Activated T-helper 17 cell treated with anti-CD3 and anti-CD28 coated beads, Interleukin-2, amount 50 U/mL, for 72 hours (primary cell): ENCODE data around the gene ST3GAL5. TPM values are rescaled to one million over a fixed set of nuclear protein-coding genes. Genes with fewer than 3 reads are reported as not detected.
"Not testable (repeated sequence)": the region's sequence is repeated elsewhere in the genome, so short reads cannot be mapped to it uniquely, and the experiment has no call there.

Experiments used
- ATAC-seq: fragments of 150-1000 bp; cut with Tn5 transposase; replicated peaks from 2 replicates; pipeline ENCODE4 v1.10.0; 2021; ENCODE audit warnings: mild to moderate bottlenecking, moderate library complexity
- H3K27ac Mint-ChIP-seq: one replicate; pipeline ENCODE4 v1.8.0; 2022; ENCODE audit warnings: mixed read lengths
- H3K27me3 Mint-ChIP-seq: one replicate; pipeline ENCODE4 v1.8.0; 2022; ENCODE audit warnings: mixed read lengths
- H3K36me3 Mint-ChIP-seq: one replicate; pipeline ENCODE4 v1.8.0; 2022; ENCODE audit warnings: low read depth, mild to moderate bottlenecking, mixed read lengths
- H3K4me1 Mint-ChIP-seq: one replicate; pipeline ENCODE4 v1.8.0; 2022; ENCODE audit warnings: mixed read lengths
- H3K4me3 Mint-ChIP-seq: one replicate; pipeline ENCODE4 v1.8.0; 2022; ENCODE audit warnings: mild to moderate bottlenecking, mixed read lengths
- H3K9me3 Mint-ChIP-seq: one replicate; pipeline ENCODE4 v1.8.0; 2022; ENCODE audit warnings: mixed read lengths
- total RNA-seq, 2 donors: library from RNA; stranded (reverse); gene quantifications; one replicate each; pipeline ENCODE4 v1.2.3, GENCODE V29; 2022

ST3GAL5 gene
- total RNA-seq, 2 donors from 2014 or later, result 7.6 to 13.7 TPM

- Mint-ChIP-seq H3K9me3 (no peaks in the 10 kb centered on the region), H3K4me1 (peaks cover 23% of the 10 kb centered on the region), H3K27me3 (no peaks in the 10 kb centered on the region), H3K36me3 (no peaks in the 10 kb centered on the region), H3K27ac (no peak overlapping the region), H3K4me3 (peak overlapping the region; percentile 90)
- ATAC-seq, result no peak
These were observed 1.9 kb upstream of the ST3GAL5 start for GRCh38 chr2:85890522-85891176.

- no peak for ATAC-seq
- no peaks in the 10 kb centered on the region for H3K9me3 Mint-ChIP-seq
- peak overlapping the region; percentile 72 for H3K27ac Mint-ChIP-seq
- no peaks in the 10 kb centered on the region for H3K36me3 Mint-ChIP-seq
- H3K27me3 Mint-ChIP-seq, result no peaks in the 10 kb centered on the region
- peaks cover 23% of the 10 kb centered on the region for H3K4me1 Mint-ChIP-seq
- peak overlapping the region; percentile 90 for H3K4me3 Mint-ChIP-seq
These were observed 964 bp upstream of the ST3GAL5 start for GRCh38 chr2:85889627-85890281.

GRCh38 chr2:85888020-85888683 is 638 bp downstream of the ST3GAL5 start:
- peak overlapping the region; percentile 14 for H3K27ac Mint-ChIP-seq
- no peaks in the 10 kb centered on the region for H3K9me3 Mint-ChIP-seq
- no peaks in the 10 kb centered on the region for H3K36me3 Mint-ChIP-seq
- no peaks in the 10 kb centered on the region for H3K27me3 Mint-ChIP-seq
- H3K4me3 Mint-ChIP-seq, result peak overlapping the region; percentile 79
- ATAC-seq, result peak; percentile 10
- H3K4me1 Mint-ChIP-seq, result peaks cover 23% of the 10 kb centered on the region

- ATAC-seq, result peak; percentile 43
- Mint-ChIP-seq H3K27me3 (no peaks in the 10 kb centered on the region), H3K4me3 (peak overlapping the region; percentile 79), H3K4me1 (peaks cover 22% of the 10 kb centered on the region), H3K9me3 (no peaks in the 10 kb centered on the region), H3K27ac (peak overlapping the region; percentile 14), H3K36me3 (no peaks in the 10 kb centered on the region)
These were observed 1.2 kb downstream of the ST3GAL5 start for GRCh38 chr2:85887566-85888019.

- no peak overlapping the region for H3K27ac Mint-ChIP-seq
- no peaks in the 10 kb centered on the region for H3K9me3 Mint-ChIP-seq
- peak overlapping the region; percentile 79 for H3K4me3 Mint-ChIP-seq
- H3K36me3 Mint-ChIP-seq, result peaks cover under 1% of the 10 kb centered on the region
- ATAC-seq, result peak; percentile 67
- H3K4me1 Mint-ChIP-seq, result peaks cover 17% of the 10 kb centered on the region
- H3K27me3 Mint-ChIP-seq, result no peaks in the 10 kb centered on the region
These were observed 2.2 kb downstream of the ST3GAL5 start for GRCh38 chr2:85886590-85886989.

- Mint-ChIP-seq H3K4me3 (peak overlapping the region; percentile 79), H3K27me3 (no peaks in the 10 kb centered on the region), H3K27ac (no peak overlapping the region), H3K9me3 (peaks cover 3% of the 10 kb centered on the region), H3K36me3 (peaks cover 5% of the 10 kb centered on the region), H3K4me1 (peaks cover 17% of the 10 kb centered on the region)
- no peak for ATAC-seq
These were observed 2.6 kb downstream of the ST3GAL5 start for GRCh38 chr2:85886141-85886540.

- peaks cover 26% of the 10 kb centered on the region for H3K4me1 Mint-ChIP-seq
- H3K36me3 Mint-ChIP-seq, H3K9me3 Mint-ChIP-seq, H3K4me3 Mint-ChIP-seq, H3K27me3 Mint-ChIP-seq, ATAC-seq, H3K27ac Mint-ChIP-seq: not testable (repeated sequence)
These were observed 7.0 kb downstream of the ST3GAL5 start for GRCh38 chr2:85881781-85882180.

- not testable (repeated sequence) for H3K4me3 Mint-ChIP-seq, H3K27ac Mint-ChIP-seq, ATAC-seq, H3K9me3 Mint-ChIP-seq, H3K36me3 Mint-ChIP-seq, H3K27me3 Mint-ChIP-seq
- peaks cover 17% of the 10 kb centered on the region for H3K4me1 Mint-ChIP-seq
These were observed 8.0 kb downstream of the ST3GAL5 start for GRCh38 chr2:85880716-85881328.

GRCh38 chr2:85878719-85879370 is 9.9 kb downstream of the ST3GAL5 start:
- H3K27me3 Mint-ChIP-seq, result no peaks in the 10 kb centered on the region
- peaks cover 9% of the 10 kb centered on the region for H3K36me3 Mint-ChIP-seq
- H3K4me1 Mint-ChIP-seq, result peaks cover 28% of the 10 kb centered on the region
- peaks cover 5% of the 10 kb centered on the region for H3K9me3 Mint-ChIP-seq
- H3K4me3 Mint-ChIP-seq, result peak overlapping the region; percentile 4
- peak; percentile 26 for ATAC-seq
- H3K27ac Mint-ChIP-seq, result peak overlapping the region; percentile 11

- no peak for ATAC-seq
- peaks cover 36% of the 10 kb centered on the region for H3K4me1 Mint-ChIP-seq
- no peaks in the 10 kb centered on the region for H3K36me3 Mint-ChIP-seq
- no peaks in the 10 kb centered on the region for H3K9me3 Mint-ChIP-seq
- no peak overlapping the region for H3K4me3 Mint-ChIP-seq
- H3K27me3 Mint-ChIP-seq, result no peaks in the 10 kb centered on the region
- no peak overlapping the region for H3K27ac Mint-ChIP-seq
These were observed 13.3 kb downstream of the ST3GAL5 start for GRCh38 chr2:85875350-85876050.

- no peak for ATAC-seq
- no peaks in the 10 kb centered on the region for H3K36me3 Mint-ChIP-seq
These were observed 15.1 kb downstream of the ST3GAL5 start for GRCh38 chr2:85873679-85874078.

GRCh38 chr2:85872536-85873161 is 16.1 kb downstream of the ST3GAL5 start:
- Mint-ChIP-seq H3K4me1 (peaks cover 19% of the 10 kb centered on the region), H3K27ac (no peak overlapping the region), H3K4me3 (no peak overlapping the region), H3K9me3 (no peaks in the 10 kb centered on the region), H3K36me3 (no peaks in the 10 kb centered on the region), H3K27me3 (no peaks in the 10 kb centered on the region)
- no peak for ATAC-seq

More at GRCh38 chr2:85873679-85874078, 15.1 kb downstream of the ST3GAL5 start:
- no peaks in the 10 kb centered on the region for H3K9me3 Mint-ChIP-seq
- H3K4me1 Mint-ChIP-seq, result peaks cover 22% of the 10 kb centered on the region
- no peak overlapping the region for H3K27ac Mint-ChIP-seq
- no peak overlapping the region for H3K4me3 Mint-ChIP-seq
- H3K27me3 Mint-ChIP-seq, result no peaks in the 10 kb centered on the region

GRCh38 chr2:85871494-85872164 is 17.2 kb downstream of the ST3GAL5 start:
- Mint-ChIP-seq H3K27me3 (no peaks in the 10 kb centered on the region), H3K27ac (no peak overlapping the region), H3K4me3 (no peak overlapping the region), H3K9me3 (no peaks in the 10 kb centered on the region), H3K4me1 (peaks cover 21% of the 10 kb centered on the region), H3K36me3 (no peaks in the 10 kb centered on the region)
- no peak for ATAC-seq
